HG03139 (cell line): ENCODE results near the gene USP5.

ENCODE experiments used
- ATAC-seq: cut with Tn5 transposase; IDR thresholded peaks from one replicate; pipeline ENCODE4 v1.9.1; 2021; ENCODE audit not compliant: unreplicated experiment

USP5 gene

GRCh38 chr12:6826125-6826733, 25.7 kb upstream of the USP5 start:
- no peak for ATAC-seq

- ATAC-seq, result no peak
Measured at GRCh38 chr12:6826734-6827436, 25.1 kb upstream of the USP5 start.

GRCh38 chr12:6827437-6827911, 24.5 kb upstream of the USP5 start:
- no peak for ATAC-seq

- ATAC-seq, result no peak
Measured at GRCh38 chr12:6827982-6828780, 23.8 kb upstream of the USP5 start, which contains the start of gene P3H3. TSS of gene P3H3 (plus strand) at chr12:6828407. CDS start at chr12:6828441, 34 bp downstream.

GRCh38 chr12:6828781-6829535, 23.0 kb upstream of the USP5 start:
- ATAC-seq, result no peak

- no peak for ATAC-seq
Measured at GRCh38 chr12:6829536-6830220, 22.3 kb upstream of the USP5 start.

- no peak for ATAC-seq
Measured at GRCh38 chr12:6830286-6830890, 21.6 kb upstream of the USP5 start.

GRCh38 chr12:6830999-6831398, 21.0 kb upstream of the USP5 start:
- ATAC-seq, result no peak

- no peak for ATAC-seq
Measured at GRCh38 chr12:6831450-6831995, 20.4 kb upstream of the USP5 start.

- no peak for ATAC-seq
Measured at GRCh38 chr12:6832125-6832524, 19.8 kb upstream of the USP5 start.

- ATAC-seq, result no peak
Measured at GRCh38 chr12:6833189-6833890, 18.6 kb upstream of the USP5 start.

GRCh38 chr12:6834254-6834653, 17.7 kb upstream of the USP5 start:
- ATAC-seq, result no peak

- no peak for ATAC-seq
Measured at GRCh38 chr12:6834873-6835272, 17.1 kb upstream of the USP5 start.

- ATAC-seq, result no peak
Measured at GRCh38 chr12:6836851-6837250, 15.1 kb upstream of the USP5 start.

- ATAC-seq, result no peak
Measured at GRCh38 chr12:6837370-6838060, 14.4 kb upstream of the USP5 start.

GRCh38 chr12:6838854-6839253, 13.1 kb upstream of the USP5 start:
- no peak for ATAC-seq

GRCh38 chr12:6839482-6840201, 12.3 kb upstream of the USP5 start:
- peak; percentile 71 for ATAC-seq

- no peak for ATAC-seq
Measured at GRCh38 chr12:6840330-6840729, 11.6 kb upstream of the USP5 start.
